ENCODE data around the gene ACTR3C. TPM values are rescaled to one million over a fixed set of nuclear protein-coding genes. Genes with fewer than 3 reads are reported as not detected.
"Not testable (repeated sequence)": the region's sequence is repeated elsewhere in the genome, so short reads cannot be mapped to it uniquely, and the experiment has no call there.

Gene ACTR3C
- total RNA-seq, 1 experiment from 2014 or later = 2.2 TPM

GRCh38 chr7:150313367-150313809 is 10.0 kb downstream of the ACTR3C start:
- peak overlapping the region in 1 of 3 experiments; percentile 62; a peak in 1 of 7 replicates for H3K27ac Mint-ChIP-seq
- no peak overlapping the region for H2AFZ ChIP-seq (ENCODE audit: low read length)

GRCh38 chr7:150312649-150313366 is 10.5 kb downstream of the ACTR3C start:
- peak overlapping the region in 2 of 3 experiments; percentile 62 to 72; a peak in 4 of 7 replicates for H3K27ac Mint-ChIP-seq

More at GRCh38 chr7:150313367-150313809, 10.0 kb downstream of the ACTR3C start:
- no peaks in the 10 kb centered on the region for H4K20me1 ChIP-seq (ENCODE audit: control insufficient read depth, insufficient read depth, insufficient read length)
- peaks cover 12% of the 10 kb centered on the region; the same call in 1 of the 2 replicates for H3K27me3 ChIP-seq (ENCODE audit: insufficient read depth, low read length)
- peaks cover 15% of the 10 kb centered on the region for H3K4me1 ChIP-seq (ENCODE audit: insufficient read depth, low read length)
- H3K23me2 ChIP-seq (ENCODE audit: insufficient read length, low read depth, low read length, poor library complexity, severe bottlenecking) = no peaks in the 10 kb centered on the region
- no peak overlapping the region for H4K8ac ChIP-seq (replicated peaks; ENCODE audit: insufficient read length, low read depth, low read length)
- H4K91ac ChIP-seq (ENCODE audit: insufficient read length, low read depth, low read length) = no peak overlapping the region
- no peak overlapping the region for H3K27ac ChIP-seq (ENCODE audit: insufficient read length, low read depth, low read length)
- no peak overlapping the region for H2BK20ac ChIP-seq (ENCODE audit: low read depth, low read length, poor library complexity, severe bottlenecking)
- H3K9me3 ChIP-seq (ENCODE audit: control insufficient read depth, low read depth, low read length) = no peaks in the 10 kb centered on the region
- no peak overlapping the region for H4K5ac ChIP-seq (ENCODE audit: insufficient read length, low read depth, low read length)
- no peak overlapping the region for H3K18ac ChIP-seq (ENCODE audit: insufficient read length, low read depth, low read length)
- no peak for DNase-seq
- no peak overlapping the region for H2BK15ac ChIP-seq (ENCODE audit: low read depth, low read length)
- H2AK5ac ChIP-seq (ENCODE audit: insufficient read length, low read length) = no peak overlapping the region
- H3K9me3 Mint-ChIP-seq = peaks cover 3% of the 10 kb centered on the region in 2 experiments
- H3K79me1 ChIP-seq (ENCODE audit: insufficient read depth, low read depth, low read length, poor library complexity, severe bottlenecking) = no peaks in the 10 kb centered on the region
- peaks cover 0 to 3% (median 3%) of the 10 kb centered on the region in 3 experiments; a peak in 3 of 7 replicates for H3K36me3 Mint-ChIP-seq (ENCODE audit: insufficient read depth in 1 of 3, low read depth in 3 of 3)
- H3K4me1 Mint-ChIP-seq = peaks cover 29 to 36% of the 10 kb centered on the region in 2 experiments
- H3T11ph ChIP-seq (ENCODE audit: low read length) = no peak overlapping the region
- TF ChIP-seq, protein P1, sequence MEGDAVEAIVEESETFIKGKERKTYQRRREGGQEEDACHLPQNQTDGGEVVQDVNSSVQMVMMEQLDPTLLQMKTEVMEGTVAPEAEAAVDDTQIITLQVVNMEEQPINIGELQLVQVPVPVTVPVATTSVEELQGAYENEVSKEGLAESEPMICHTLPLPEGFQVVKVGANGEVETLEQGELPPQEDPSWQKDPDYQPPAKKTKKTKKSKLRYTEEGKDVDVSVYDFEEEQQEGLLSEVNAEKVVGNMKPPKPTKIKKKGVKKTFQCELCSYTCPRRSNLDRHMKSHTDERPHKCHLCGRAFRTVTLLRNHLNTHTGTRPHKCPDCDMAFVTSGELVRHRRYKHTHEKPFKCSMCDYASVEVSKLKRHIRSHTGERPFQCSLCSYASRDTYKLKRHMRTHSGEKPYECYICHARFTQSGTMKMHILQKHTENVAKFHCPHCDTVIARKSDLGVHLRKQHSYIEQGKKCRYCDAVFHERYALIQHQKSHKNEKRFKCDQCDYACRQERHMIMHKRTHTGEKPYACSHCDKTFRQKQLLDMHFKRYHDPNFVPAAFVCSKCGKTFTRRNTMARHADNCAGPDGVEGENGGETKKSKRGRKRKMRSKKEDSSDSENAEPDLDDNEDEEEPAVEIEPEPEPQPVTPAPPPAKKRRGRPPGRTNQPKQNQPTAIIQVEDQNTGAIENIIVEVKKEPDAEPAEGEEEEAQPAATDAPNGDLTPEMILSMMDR (conservative IDR thresholded peaks at IDR 0.05) = no peak
- no peak overlapping the region for H2BK120ac ChIP-seq (ENCODE audit: low read depth, low read length, poor library complexity, severe bottlenecking)
- H2BK5ac ChIP-seq (ENCODE audit: insufficient read length, low read length) = no peak overlapping the region
- peak overlapping the region in 1 of 2 experiments; percentile 54; a peak in 1 of 5 replicates for H3K4me3 Mint-ChIP-seq
- H3K14ac ChIP-seq (ENCODE audit: insufficient read depth, low read length) = no peak overlapping the region
- no peak overlapping the region for H3K4me2 ChIP-seq (ENCODE audit: insufficient read depth, insufficient read length, low read length)
- H3K79me2 ChIP-seq (ENCODE audit: insufficient read depth, low read length) = no peaks in the 10 kb centered on the region
- H2BK12ac ChIP-seq (ENCODE audit: insufficient read length, low read depth, low read length) = no peak overlapping the region
- peaks cover 18% of the 10 kb centered on the region for H3K27me3 Mint-ChIP-seq (ENCODE audit: low read depth)
- H3K9ac ChIP-seq (ENCODE audit: extremely low read depth, insufficient read length, low read length) = no peak overlapping the region
- no peak overlapping the region for H3K4ac ChIP-seq (ENCODE audit: low read depth, low read length)
- no peak overlapping the region for H3K23ac ChIP-seq (ENCODE audit: insufficient read length, low read depth, low read length)
- H3K56ac ChIP-seq (ENCODE audit: insufficient read length, low read depth, low read length) = no peak overlapping the region
- WGBS (ENCODE audit: extremely low coverage, insufficient read length, low lambda C conversion rate) = no CpG with 5 or more reads among the region's 3 CpGs

More at GRCh38 chr7:150312649-150313366, 10.5 kb downstream of the ACTR3C start:
- H3K4me2 ChIP-seq (ENCODE audit: insufficient read depth, insufficient read length, low read length); H3K9me3 ChIP-seq (ENCODE audit: control insufficient read depth, low read depth, low read length); H3K4ac ChIP-seq (ENCODE audit: low read depth, low read length); H3K56ac ChIP-seq (ENCODE audit: insufficient read length, low read depth, low read length); H2BK12ac ChIP-seq (ENCODE audit: insufficient read length, low read depth, low read length); H4K5ac ChIP-seq (ENCODE audit: insufficient read length, low read depth, low read length); H3K9me3 Mint-ChIP-seq; H2AFZ ChIP-seq (ENCODE audit: low read length); H3K27ac ChIP-seq (ENCODE audit: insufficient read length, low read depth, low read length); H2BK120ac ChIP-seq (ENCODE audit: low read depth, low read length, poor library complexity, severe bottlenecking); H2BK5ac ChIP-seq (ENCODE audit: insufficient read length, low read length); H2BK20ac ChIP-seq (ENCODE audit: low read depth, low read length, poor library complexity, severe bottlenecking); H3K14ac ChIP-seq (ENCODE audit: insufficient read depth, low read length); H3K79me1 ChIP-seq (ENCODE audit: insufficient read depth, low read depth, low read length, poor library complexity, severe bottlenecking); H3K23me2 ChIP-seq (ENCODE audit: insufficient read length, low read depth, low read length, poor library complexity, severe bottlenecking); H3K23ac ChIP-seq (ENCODE audit: insufficient read length, low read depth, low read length); H2BK15ac ChIP-seq (ENCODE audit: low read depth, low read length); H3K9ac ChIP-seq (ENCODE audit: extremely low read depth, insufficient read length, low read length); H4K8ac ChIP-seq (replicated peaks; ENCODE audit: insufficient read length, low read depth, low read length); H3K79me2 ChIP-seq (ENCODE audit: insufficient read depth, low read length); H4K20me1 ChIP-seq (ENCODE audit: control insufficient read depth, insufficient read depth, insufficient read length); H3T11ph ChIP-seq (ENCODE audit: low read length); H4K91ac ChIP-seq (ENCODE audit: insufficient read length, low read depth, low read length); H3K36me3 Mint-ChIP-seq (ENCODE audit: insufficient read depth in 1 of 3, low read depth in 3 of 3); H3K18ac ChIP-seq (ENCODE audit: insufficient read length, low read depth, low read length); H2AK5ac ChIP-seq (ENCODE audit: insufficient read length, low read length): not testable (repeated sequence)
- peaks cover 12% of the 10 kb centered on the region; the same call in 1 of the 2 replicates for H3K4me1 ChIP-seq (ENCODE audit: insufficient read depth, low read length)
- DNase-seq = peak; percentile 11
- Mint-ChIP-seq H3K4me1 (peaks cover 23 to 31% of the 10 kb centered on the region in 2 experiments), H3K4me3 (0 out of 5 replicates have a peak overlapping the region, but pooled peaks of 1 of the 2 experiments have one; percentile 54), H3K27me3 (ENCODE audit: low read depth) (peaks cover 18% of the 10 kb centered on the region)
- H3K27me3 ChIP-seq (ENCODE audit: insufficient read depth, low read length) = peaks cover 12% of the 10 kb centered on the region; the same call in 1 of the 2 replicates
- WGBS (ENCODE audit: extremely low coverage, insufficient read length, low lambda C conversion rate) = no CpG with 5 or more reads among the region's 7 CpGs

All from H9 (cell line).